Myocyte (in vitro differentiated cells): ENCODE measurements around the gene PHYKPL. TPM values are rescaled to one million over a fixed set of nuclear protein-coding genes. Genes with fewer than 3 reads are reported as not detected.
A peak's percentile ranks its signal among the peaks of the same experiment; 100 is the strongest.

ENCODE experiments used
- DNase-seq: peaks from one replicate; pipeline ENCODE4 v3.0.0-alpha.2; 2012; ENCODE audit warnings: low read depth
- total RNA-seq: library from RNA; depleted of rRNA; stranded (reverse); fragments of >200 nt; gene quantifications from 2 replicates; pipeline ENCODE4 v1.2.3, GENCODE V29; 2014

PHYKPL gene
- total RNA-seq, 1 donor from 2014 or later, result 26.4 TPM

DNA sequence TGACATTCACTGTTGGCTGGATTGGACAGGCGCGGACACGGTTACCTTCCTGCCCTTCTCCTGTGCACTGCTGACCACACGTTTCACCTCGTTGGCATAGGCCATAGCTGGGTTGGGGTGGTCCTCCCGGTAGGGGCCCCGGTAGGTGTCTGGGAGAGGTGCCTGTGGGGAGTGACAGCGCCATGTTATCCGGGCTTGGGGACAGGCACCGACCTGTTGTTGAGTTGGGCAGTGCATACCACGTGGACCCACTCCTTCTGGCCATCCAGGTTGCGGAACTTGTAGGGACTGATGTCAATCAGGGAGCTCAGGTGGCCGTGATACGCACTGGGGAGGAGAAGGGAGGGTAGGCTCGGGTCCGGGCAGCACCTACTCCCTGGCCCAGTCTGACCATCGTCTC, 8.2 kb downstream of the PHYKPL start:
- DNase-seq, result no peak

DNA sequence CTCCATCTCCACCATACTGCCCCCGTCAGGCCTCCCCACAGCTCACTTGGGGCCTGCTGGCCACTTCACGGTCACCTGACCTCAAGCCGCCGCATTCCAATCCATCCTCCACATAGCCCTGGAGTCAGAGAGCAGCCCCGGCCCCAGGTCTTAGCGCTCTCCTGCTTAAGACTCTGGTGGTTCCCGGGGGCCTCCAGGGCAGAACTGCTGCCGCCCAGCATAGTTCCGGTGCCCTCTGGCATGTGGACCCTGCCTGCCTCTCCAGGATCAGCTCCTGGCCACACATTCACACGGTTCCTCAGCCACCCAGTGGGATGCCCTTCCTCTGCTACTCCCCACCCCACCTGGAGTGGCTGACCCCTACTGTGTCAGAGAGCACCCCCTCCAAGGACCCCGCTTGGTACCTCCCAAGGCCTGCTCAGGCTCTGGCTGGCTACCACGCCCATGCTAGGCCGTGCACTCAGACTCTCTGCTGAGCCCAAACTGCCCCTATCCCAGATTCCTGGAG, 8.7 kb downstream of the PHYKPL start:
- DNase-seq, result no peak

DNA sequence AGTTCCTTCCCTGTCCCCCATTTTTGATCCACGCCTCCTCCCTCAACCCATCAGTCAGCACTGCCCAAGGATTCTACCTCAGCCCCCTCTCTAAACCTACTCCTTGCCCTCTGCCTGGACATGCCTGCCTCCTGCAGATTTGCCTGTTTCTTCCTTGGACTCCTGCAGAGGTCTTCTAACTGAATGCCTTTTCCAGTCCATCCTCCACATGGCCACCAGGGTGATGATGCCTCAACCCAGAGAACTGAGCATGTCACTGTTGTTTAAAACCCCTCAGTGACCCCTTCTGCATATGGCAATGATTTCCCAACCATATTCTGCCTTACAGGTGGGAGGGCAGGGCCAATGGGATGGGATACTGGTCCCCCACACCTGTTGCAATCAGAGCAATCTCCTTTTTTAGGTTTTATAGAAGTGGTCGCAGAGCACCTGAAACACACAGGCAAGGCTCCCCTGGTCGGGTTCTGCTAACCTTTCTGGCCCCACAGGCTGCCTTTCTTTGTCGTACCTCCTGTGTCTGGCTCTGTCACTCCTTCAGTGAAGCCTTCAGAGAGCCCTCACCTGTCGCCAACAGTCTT, 9.3 kb downstream of the PHYKPL start:
- no peak for DNase-seq

DNA sequence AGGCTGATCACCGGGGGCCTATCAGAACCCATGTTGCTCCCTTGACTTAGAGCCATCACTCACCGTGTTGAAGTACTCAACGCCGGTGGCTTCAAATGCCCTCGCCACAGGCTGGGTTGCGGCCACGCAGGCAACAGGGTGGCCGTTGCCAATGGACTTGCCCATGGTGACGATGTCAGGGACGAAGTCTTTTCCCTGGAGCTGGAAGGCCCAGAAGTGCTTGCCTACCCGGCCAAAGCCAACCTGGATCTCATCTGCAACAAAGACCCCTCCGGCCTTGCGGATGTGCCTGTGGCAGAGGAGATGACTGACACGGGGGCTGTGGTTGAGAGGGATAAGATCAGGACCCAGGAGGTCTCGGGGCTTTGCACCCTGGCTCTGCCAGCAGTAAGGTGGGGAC, 10.3 kb downstream of the PHYKPL start:
- DNase-seq, result no peak

DNA sequence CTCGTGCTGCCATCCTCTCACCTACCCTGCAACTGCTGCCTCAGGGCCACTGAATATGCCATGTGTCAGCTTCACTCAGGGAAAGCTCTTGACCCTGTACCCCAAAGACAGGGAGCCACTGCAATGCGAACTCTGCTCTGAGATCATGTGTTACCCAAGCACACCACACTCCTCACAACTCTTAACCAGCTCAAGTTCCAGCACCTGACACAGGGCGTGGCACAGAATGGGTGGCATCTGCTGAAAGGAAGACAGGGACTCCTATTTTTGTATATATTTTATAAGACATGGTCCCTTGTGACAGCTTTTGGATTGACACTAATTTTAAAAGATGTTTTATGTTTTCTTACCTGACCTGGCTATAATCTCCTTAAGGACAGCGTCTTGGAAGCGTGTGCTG, 10.7 kb downstream of the PHYKPL start:
- DNase-seq, result peak; percentile 80

DNA sequence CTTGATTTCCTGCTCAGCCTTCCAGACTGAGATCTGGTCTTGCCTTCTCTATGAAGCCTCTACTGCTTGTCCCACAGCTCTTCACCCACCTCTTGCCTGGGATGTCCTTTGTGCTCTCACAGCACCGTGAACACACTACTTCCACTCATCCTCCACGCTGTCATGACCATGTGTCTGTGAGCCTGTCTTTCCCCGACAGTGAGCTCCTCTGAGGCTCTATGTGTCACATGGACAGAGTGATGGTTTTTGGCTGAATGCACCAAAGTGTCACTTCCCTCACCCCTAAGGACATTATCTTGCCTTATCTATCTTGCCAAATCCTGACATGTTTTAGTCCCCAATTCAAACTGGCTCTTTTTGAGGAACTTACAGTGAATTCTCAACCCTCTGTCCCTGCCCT, 11.3 kb downstream of the PHYKPL start:
- DNase-seq, result no peak

DNA sequence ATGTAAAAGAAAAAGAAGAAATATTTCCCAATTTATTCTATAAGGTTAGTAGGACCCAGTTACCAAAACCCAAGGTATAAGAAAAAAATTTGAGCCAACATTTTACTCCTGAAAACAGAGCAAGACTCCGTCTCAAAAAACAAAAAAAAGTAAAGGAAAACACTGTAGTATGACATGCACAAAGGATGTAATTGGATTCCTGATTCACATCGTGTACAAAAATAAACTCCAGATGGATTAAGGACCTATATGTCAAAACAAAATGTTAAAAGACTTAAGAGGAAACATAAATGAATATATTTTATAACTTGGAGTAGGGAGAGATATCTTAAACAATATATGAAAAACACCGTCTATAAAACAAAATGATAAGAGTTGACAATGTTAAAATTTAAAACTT, 13.8 kb downstream of the PHYKPL start:
- DNase-seq, result no peak

DNA sequence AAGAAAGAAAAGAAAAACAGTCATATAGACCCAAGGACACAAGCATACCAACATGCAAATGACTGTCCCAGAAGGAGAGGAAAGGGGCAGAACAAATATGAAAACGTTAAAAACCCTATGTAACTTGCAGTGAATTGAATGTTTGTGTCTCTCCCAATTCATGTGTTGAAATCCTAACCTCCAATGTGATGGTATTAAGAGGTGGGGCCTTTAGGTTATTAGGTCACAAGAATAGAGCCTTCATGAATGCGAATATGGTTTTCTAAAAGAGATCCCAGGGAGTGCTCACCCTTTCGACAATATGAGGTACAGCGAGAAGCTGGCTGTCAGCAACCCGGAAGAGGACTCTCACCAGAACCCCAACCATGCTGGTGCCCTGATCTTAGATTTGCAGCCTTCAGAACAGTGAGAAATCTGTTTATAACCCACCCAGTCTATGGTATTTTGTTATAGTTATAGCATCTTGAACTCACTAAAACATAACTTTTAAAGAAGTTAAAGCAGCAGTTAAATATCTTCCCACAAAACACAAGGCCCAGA, 14.3 kb downstream of the PHYKPL start:
- DNase-seq, result no peak

DNA sequence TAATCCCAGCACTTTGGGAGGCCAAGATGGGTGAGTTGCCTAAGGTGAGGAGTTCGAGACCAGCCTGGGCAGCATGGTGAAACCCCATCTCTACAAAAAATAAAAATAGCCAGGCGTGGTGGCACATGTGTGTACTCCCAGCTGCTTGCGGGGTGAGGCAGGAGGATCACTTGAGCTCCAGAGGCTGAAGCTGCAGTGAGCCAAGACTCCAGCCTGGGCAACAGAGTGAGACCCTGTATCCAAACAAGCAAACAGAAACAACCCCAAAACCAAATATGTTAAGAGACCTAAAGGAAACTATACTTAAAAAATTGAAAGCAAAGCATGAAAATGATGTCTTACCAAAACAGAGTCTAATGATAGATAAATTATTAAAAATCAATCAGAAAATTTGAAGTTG, 15.8 kb downstream of the PHYKPL start:
- peak; percentile 29 for DNase-seq

DNA sequence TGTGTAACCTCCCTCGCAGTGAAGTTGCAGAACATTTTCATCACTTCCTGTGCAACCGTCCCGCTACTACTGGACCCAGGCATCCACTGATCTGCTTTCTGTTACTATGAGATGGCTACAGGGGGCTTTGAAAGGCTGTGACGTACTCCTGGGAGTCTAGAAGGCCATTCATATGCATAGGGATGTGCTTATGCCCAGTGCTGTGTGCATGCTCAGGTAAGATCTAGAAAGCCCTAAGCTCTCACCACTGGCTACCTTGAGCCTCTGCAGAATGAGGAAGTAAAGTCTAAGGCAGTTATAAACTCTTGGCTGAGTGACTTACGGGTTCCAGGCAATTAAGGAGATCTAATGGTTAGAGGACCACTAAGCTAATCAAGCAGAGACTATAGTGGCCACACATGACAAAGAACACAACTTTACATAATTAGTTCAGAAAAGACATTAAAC, 16.5 kb downstream of the PHYKPL start:
- DNase-seq, result no peak

DNA sequence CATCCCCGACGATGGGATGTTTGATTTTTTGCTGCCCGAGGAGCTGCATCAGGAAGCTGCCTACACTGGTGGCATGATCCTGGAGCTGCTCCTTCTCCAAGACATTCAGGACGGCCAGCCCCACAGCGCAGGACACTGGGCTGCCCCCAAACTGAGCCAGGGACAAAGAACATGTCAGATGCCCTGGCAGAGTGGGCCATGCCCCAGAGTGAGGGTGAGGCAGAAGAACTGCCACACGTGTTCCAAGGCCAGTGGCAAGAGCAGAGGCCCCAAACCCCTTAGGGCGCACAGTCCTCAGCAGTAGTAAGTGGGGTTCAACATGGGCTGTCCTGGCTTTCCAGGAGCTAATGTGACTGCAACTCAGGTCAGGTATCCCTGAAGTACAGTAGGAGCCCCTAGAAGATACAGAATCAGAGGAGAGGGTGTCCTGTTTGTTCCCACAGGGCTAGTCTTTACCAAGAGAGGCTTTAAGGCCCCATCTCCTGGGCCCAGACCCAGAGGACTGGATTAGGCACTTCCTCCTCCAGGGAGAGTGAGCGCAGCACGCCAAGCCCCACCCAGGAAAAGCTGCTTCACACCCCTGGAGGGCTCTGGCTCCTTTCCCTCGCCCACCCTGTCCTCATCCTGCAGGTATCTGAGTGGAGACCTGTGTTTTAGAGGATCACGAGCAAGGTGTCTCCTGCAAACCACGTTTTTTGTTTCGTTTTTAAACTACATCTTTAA, 17.2 kb downstream of the PHYKPL start:
- no peak for DNase-seq

DNA sequence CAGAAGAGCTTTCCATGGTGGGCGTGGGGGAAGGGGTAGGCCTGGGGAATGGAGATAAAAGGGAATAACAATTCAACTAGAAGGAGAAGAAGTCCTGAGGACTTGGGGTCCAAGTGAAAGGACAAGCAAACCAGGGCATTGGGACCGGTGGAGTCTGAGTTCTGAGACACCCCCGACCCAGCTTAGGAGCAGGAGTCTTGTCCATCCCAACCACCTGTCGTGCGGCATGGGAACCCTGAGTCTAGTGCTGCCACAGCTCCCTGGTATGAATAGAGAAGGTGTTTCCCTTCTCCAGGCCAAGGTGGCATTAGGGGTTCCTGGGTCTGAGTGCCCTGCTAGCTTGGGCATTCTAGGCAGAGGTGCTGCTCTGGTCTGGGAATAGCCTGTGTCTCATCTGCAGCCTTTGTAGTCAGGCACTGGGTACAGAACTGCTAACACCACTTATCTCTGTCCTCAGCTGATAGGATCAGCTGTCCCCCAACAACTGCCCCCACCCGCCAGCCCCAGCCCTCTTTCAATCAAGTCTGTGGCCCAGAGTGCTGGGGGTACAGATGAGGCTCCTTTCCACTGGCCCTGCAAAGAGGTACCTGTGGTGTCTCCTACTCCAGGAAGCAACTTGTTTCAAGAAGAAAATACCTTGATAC, 18.3 kb downstream of the PHYKPL start:
- DNase-seq, result no peak

DNA sequence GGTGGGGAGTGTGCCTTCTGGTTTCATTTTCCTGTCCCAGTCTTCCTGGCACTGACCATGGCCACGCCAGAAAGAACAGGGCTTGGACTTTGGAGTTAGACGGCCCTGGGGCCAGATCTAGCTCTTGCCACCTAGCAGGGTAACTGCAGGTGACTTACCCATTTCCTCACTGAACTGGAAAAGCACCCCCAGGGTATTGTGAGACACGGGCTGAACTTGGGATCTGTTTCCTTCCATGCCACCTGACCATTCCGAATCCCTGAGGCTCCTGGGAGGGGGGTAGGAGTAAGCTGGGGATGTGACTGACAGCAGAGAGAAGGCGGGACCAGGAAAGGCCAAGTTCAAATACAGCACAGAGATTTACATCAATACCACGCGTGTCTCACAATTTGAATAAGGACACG, 18.9 kb downstream of the PHYKPL start:
- DNase-seq, result no peak

DNA sequence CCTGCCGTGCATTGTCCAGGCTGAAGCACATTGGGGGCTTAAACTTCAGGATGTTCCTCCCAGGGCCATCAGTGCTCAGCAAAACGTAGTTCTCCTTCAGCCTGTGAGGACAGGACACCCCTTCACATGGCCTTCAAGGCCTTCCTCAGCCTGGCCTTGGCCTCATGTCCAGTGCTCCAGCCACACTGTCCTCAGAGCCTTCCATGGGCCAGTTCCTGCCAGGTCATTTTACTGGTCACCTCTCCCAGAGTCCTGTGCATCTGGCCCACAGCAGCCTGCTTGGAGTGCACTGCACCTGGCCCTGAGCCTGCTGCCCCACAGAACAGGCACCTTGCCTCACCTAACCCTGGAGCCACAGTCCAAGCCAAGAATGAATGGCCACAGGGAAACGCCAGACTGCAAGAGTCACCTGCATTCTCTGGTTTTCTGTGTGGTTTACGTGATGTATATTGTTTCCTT, 19.6 kb downstream of the PHYKPL start:
- no peak for DNase-seq

DNA sequence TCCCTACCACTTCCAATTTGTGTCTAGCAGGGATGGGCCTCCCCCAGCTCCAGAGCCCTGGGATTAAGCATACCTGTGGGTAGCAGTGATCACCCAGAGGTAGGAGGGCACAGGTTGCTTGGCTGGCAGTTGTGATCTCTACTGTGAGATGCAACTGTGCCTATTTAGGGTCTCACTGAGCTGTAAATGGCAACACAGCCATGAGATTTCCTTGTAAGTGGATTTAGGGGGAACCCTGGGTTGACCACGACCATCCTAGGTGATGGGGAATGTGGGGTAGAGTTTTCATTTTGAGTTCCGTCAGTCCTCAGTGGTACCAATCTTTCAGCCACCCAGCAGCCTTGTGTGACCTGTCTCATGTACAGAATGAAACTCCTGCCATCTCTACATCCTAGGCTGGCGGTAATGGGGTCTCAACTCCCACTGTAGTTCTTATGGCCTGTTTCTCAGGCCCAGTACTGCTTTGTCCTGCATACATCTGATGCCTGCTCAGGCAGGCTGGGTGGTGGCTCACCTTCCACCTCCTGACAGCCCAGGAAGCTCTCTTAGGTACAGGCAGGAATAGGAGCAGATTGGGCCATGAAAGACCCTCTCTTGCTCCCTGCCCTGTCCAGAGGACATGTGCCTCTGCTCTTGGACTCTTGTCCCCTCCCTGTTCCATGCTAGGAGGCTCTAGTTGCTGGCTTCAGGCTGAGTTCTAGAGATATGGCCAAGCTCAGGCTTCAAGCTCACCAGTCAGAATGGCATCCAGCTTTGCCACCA, 20.2 kb downstream of the PHYKPL start:
- DNase-seq, result no peak

DNA sequence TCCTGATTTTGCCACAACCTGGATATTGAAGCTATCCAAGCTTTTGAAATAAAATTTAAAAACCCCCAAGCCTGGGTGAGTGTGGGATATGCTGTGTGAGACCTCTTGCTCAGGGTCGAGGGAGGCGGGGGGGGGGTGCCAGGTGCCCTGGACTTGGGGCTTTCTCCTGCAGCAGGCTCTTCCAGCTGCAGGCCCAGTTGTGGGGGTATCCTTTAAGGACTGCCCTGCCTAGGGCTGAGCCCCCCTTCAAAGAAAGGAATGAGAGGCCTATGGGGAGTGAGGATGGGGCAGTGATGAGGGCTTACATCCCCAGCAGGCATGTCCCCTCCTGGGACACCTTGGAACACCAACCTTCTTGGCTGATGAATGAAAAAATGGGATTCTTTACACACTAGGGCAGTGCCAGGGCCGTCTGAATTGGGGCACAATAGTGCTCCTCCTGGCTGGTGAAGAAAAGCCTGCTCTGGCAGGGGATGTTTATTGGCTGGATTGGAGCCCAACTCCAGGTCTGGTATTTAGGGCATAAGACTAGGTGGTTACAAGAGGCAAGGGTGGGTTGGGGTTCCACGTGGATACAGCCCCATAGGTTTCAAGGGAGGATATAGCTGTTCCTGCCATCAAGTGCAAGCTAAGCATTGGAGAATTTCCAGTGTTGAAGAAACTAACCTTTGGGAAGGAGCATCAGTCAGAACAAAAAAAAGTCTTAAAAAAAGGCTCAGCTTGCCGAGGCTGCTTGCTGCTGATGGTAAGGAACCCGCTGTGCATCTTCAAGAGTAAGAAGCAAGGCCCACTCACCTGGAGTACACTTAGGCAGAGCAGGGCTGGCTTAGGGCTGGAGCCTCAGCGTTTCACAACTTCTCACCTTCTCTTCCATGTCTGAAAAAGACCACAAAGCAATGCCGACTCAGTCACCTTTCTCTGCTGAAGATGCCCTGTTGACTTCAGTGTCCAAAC, 21.2 kb downstream of the PHYKPL start:
- no peak for DNase-seq

DNA sequence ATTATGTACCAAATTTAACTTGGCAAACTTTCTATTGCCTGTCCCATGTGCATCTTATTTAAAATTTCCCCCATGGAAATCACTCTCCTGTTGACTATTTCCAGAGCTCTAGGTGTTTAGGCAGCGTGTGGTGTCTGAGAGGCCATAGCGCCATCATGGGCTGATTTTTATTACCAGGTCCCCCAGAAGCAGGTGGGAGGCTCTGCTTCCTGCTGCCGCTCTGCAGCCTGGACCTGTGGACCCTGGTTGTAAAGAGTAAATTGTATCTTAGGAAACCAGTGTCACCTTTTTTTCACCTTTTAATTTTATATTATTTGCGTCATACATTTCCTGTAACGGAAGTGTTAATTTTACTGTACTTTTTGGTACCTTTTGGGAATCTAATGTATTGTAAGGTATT, 21.9 kb downstream of the PHYKPL start:
- no peak for DNase-seq

DNA sequence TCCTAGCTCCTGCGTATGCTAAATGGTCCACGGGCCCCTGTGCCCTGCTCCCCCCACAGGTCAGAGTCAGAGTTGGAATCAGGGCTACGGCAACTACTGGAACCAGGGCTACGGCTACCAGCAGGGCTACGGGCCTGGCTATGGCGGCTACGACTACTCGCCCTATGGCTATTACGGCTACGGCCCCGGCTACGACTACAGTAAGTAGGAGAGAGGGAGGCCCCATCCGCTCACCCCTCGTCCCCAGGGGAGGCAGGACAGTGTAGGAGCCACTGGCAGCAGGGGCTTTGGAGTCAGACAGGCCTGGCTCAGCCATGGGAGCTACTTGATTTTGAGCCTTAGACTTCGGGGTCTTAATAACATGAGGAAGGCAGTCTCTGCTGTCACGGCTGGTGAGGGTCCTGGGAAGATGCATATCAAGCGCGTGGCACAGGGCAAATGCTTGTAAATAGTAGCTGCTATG, 22.5 kb downstream of the PHYKPL start:
- DNase-seq, result no peak

DNA sequence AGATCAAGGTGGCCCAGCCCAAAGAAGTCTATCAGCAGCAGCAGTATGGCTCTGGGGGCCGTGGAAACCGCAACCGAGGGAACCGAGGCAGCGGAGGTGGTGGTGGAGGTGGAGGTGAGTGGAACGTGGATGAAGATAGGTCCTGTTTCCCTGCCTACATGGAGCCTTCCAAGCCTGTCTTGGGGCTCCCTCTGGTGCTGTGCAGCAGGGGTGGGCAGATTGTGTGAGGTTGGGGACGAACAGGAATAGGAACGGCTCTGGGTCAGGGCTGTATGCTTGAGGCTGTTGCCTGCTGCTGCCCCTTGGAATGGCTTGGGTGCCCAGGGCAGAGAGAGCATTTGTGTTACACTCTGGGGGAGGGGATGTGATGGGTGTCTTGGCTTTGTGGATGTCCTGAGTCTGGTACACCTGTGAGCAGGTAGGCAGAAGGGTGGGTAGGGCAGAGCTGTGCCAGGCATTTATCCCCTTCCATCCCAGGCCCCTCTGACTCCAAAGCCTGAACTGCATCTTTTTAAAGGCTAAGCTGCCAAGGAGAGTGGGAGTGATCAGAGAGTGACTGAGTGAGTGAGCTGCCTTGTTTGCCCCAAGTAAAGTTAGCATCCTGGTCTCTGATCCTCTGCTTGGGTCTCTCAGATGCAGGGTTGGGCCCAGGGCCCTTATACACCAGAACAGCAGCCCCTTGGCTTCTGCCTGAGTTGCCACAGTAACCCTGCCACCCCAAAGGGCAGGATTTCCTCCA, 23.1 kb downstream of the PHYKPL start:
- no peak for DNase-seq
